Measurements from ENCODE around the gene ALK.

DNA sequence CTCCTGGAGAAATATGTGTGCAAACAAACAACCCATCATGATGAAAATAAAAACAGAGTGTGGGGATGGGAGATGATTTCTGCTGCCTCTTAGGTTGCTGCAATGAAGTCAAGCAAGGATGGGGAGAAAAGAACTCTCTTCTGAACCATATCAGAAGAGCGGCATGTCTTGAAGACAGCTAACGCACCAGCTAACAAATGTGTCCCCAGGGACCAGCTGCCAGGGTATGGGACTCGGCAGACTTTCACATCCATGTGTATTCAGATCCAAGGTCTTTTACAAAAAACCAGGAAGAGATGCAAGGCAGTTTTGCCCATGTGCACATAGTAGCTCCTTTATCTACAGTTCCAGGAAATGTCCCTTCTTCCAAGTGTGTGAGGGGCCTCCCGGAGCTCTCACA, 680.8 kb downstream of the ALK start:
- TF ChIP-seq, protein P1, sequence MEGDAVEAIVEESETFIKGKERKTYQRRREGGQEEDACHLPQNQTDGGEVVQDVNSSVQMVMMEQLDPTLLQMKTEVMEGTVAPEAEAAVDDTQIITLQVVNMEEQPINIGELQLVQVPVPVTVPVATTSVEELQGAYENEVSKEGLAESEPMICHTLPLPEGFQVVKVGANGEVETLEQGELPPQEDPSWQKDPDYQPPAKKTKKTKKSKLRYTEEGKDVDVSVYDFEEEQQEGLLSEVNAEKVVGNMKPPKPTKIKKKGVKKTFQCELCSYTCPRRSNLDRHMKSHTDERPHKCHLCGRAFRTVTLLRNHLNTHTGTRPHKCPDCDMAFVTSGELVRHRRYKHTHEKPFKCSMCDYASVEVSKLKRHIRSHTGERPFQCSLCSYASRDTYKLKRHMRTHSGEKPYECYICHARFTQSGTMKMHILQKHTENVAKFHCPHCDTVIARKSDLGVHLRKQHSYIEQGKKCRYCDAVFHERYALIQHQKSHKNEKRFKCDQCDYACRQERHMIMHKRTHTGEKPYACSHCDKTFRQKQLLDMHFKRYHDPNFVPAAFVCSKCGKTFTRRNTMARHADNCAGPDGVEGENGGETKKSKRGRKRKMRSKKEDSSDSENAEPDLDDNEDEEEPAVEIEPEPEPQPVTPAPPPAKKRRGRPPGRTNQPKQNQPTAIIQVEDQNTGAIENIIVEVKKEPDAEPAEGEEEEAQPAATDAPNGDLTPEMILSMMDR (IDR thresholded peaks at IDR 0.05), result no peak
- TF ChIP-seq POLR2A (IDR thresholded peaks at IDR 0.05), result no peak
